Caco-2 (cell line): Measurements from ENCODE around the gene TCAF2. TPM values are rescaled to one million over a fixed set of nuclear protein-coding genes. Genes with fewer than 3 reads are reported as not detected.
"Not testable (repeated sequence)": the region's sequence is repeated elsewhere in the genome, so short reads cannot be mapped to it uniquely, and the experiment has no call there.

Experiments used
- Bru-seq: library from RNA; stranded (reverse); fragments of 400-500 nt; gene quantifications from one replicate; lab custom pipeline; 2021; lab: Mats Ljungman, UMichigan
- BruChase-seq, 2 experiments: library from RNA; stranded (reverse); fragments of 400-500 nt; gene quantifications; one replicate each; lab custom pipeline; 2021; lab: Mats Ljungman, UMichigan
- BruUV-seq: library from RNA; stranded (reverse); fragments of 400-500 nt; replicated peaks from 2 replicates; lab custom pipeline; 2021; lab: Mats Ljungman, UMichigan
- CTCF ChIA-PET: fragments of 300-600 bp; sonication (Branson Sonifier 250); formaldehyde crosslinking; loops from one replicate; lab custom pipeline; 2022; ENCODE audit warnings: antibody characterized with exemption; lab: Charles Lee
- POLR2A ChIA-PET: fragments of 300-600 bp; sonication (Branson Sonifier 250); formaldehyde crosslinking; loops from one replicate; lab custom pipeline; 2022; ENCODE audit warnings: antibody characterized with exemption; lab: Charles Lee
- DNase-seq, 2 experiments: peaks; one replicate each; pipeline versions ENCODE4 v3.0.0 to v3.0.0-alpha.2; 2020 to 2022
- H3K27me3 ChIP-seq: replicated peaks from 2 replicates; pipeline ENCODE4 v1.6.0; 2011; ENCODE audit warnings: low read length; ENCODE audit not compliant: control insufficient read depth, insufficient read depth
- H3K36me3 ChIP-seq: 2 replicates; pipeline ENCODE4 v1.5.1; 2011; ENCODE audit warnings: low read length; ENCODE audit not compliant: control insufficient read depth, insufficient read depth
- H3K4me1 ChIP-seq: fragments of 250-450 bp; sonication (Bioruptor Pico); 2 replicates; pipeline ENCODE4 v1.5.1; 2020; ENCODE audit warnings: mild to moderate bottlenecking
- H3K4me3 ChIP-seq: 2 replicates; pipeline ENCODE4 v1.5.1; 2011; ENCODE audit warnings: low read depth, mild to moderate bottlenecking, control low read depth, low read length
- H3K9me3 ChIP-seq: fragments of 250-450 bp; sonication (Bioruptor Pico); 2 replicates; pipeline ENCODE4 v1.5.1; 2020; ENCODE audit warnings: mild to moderate bottlenecking, moderate library complexity
- H3K27ac Mint-ChIP-seq: one replicate; pipeline ENCODE4 v1.8.0; 2022; ENCODE audit warnings: mixed read lengths; ENCODE audit not compliant: unreplicated experiment
- H3K27me3 Mint-ChIP-seq: one replicate; pipeline ENCODE4 v1.8.0; 2022; ENCODE audit warnings: mixed read lengths; ENCODE audit not compliant: insufficient read depth, unreplicated experiment
- H3K36me3 Mint-ChIP-seq: one replicate; pipeline ENCODE4 v1.8.0; 2022; ENCODE audit warnings: mild to moderate bottlenecking, mixed read lengths; ENCODE audit not compliant: insufficient read depth, unreplicated experiment
- H3K4me1 Mint-ChIP-seq: one replicate; pipeline ENCODE4 v1.8.0; 2022; ENCODE audit warnings: low read depth, mixed read lengths; ENCODE audit not compliant: unreplicated experiment
- H3K4me3 Mint-ChIP-seq: one replicate; pipeline ENCODE4 v1.8.0; 2022; ENCODE audit warnings: mild to moderate bottlenecking, moderate library complexity, mixed read lengths; ENCODE audit not compliant: unreplicated experiment
- H3K9me3 Mint-ChIP-seq: one replicate; pipeline ENCODE4 v1.8.0; 2022; ENCODE audit warnings: mixed read lengths; ENCODE audit not compliant: unreplicated experiment
- intact Hi-C: fragments of 100-400 bp; cut with micrococcal nuclease; formaldehyde crosslinking; loops from one replicate; pipeline ENCODE4 v1.10.0; 2022; ENCODE audit not compliant: unreplicated experiment
- long read RNA-seq: library from polyadenylated mRNA; stranded (forward); transcript quantifications from one replicate; pipeline ENCODE4 v2.0.0, GENCODE V29; 2022
- total RNA-seq: library from RNA; stranded (reverse); gene quantifications from 2 replicates; pipeline ENCODE4 v1.2.3, GENCODE V29; 2022

The TCAF2 gene
- 0.05 TPM in 1 of 2 replicates, not detected in the other for total RNA-seq
- Bru-seq, nascent RNA: percentile 3 among the genes with signal in this experiment
- BruChase-seq, experiment 1, labeled RNA remaining after a 2-hour chase: percentile 7 among the genes with signal in this experiment
- BruChase-seq, experiment 2, labeled RNA remaining after a 6-hour chase: percentile 9 among the genes with signal in this experiment
- long read RNA-seq: 0 reads

- CTCF ChIA-PET, H3K4me3 Mint-ChIP-seq: not testable (repeated sequence)
- peak; percentile 64 to 72 for DNase-seq
Measured at GRCh38 chr7:143620646-143621045, at the start of gene TCAF2. Gene TCAF2 (plus strand): TSS chr7:143620974.

GRCh38 chr7:143571501-143571900, 49.3 kb upstream of the TCAF2 start, which contains the start of gene CTAGE15:
Gene CTAGE15 (plus strand): TSS chr7:143571801. CDS start chr7:143571818, 17 bp downstream.
- CTCF ChIA-PET, BruUV-seq, H3K4me1 Mint-ChIP-seq, H3K4me1 ChIP-seq, DNase-seq, H3K36me3 ChIP-seq, H3K27me3 Mint-ChIP-seq, H3K9me3 ChIP-seq, H3K27me3 ChIP-seq, H3K27ac Mint-ChIP-seq, intact Hi-C loops, POLR2A ChIA-PET, H3K9me3 Mint-ChIP-seq, H3K4me3 ChIP-seq, H3K36me3 Mint-ChIP-seq, H3K4me3 Mint-ChIP-seq: not testable (repeated sequence)

More at GRCh38 chr7:143620646-143621045, at the start of gene TCAF2:
- H3K36me3 ChIP-seq, H3K9me3 ChIP-seq, H3K9me3 Mint-ChIP-seq, H3K27me3 Mint-ChIP-seq, H3K4me1 Mint-ChIP-seq, BruUV-seq, intact Hi-C loops, H3K27ac Mint-ChIP-seq, H3K27me3 ChIP-seq, H3K36me3 Mint-ChIP-seq, POLR2A ChIA-PET, H3K4me1 ChIP-seq, H3K4me3 ChIP-seq: not testable (repeated sequence)

GRCh38 chr7:143588183-143588582, 32.6 kb upstream of the TCAF2 start:
- POLR2A ChIA-PET, H3K27ac Mint-ChIP-seq, intact Hi-C loops, CTCF ChIA-PET, H3K4me3 ChIP-seq, H3K4me1 Mint-ChIP-seq, H3K9me3 ChIP-seq, H3K9me3 Mint-ChIP-seq, BruUV-seq, H3K36me3 ChIP-seq, H3K27me3 ChIP-seq, H3K36me3 Mint-ChIP-seq, H3K27me3 Mint-ChIP-seq, H3K4me3 Mint-ChIP-seq, H3K4me1 ChIP-seq, DNase-seq: not testable (repeated sequence)

- H3K36me3 ChIP-seq, DNase-seq, H3K4me3 Mint-ChIP-seq, H3K4me3 ChIP-seq, H3K4me1 Mint-ChIP-seq, POLR2A ChIA-PET, H3K4me1 ChIP-seq, H3K27me3 Mint-ChIP-seq, intact Hi-C loops, BruUV-seq, H3K27ac Mint-ChIP-seq, H3K36me3 Mint-ChIP-seq, H3K9me3 ChIP-seq, CTCF ChIA-PET, H3K9me3 Mint-ChIP-seq, H3K27me3 ChIP-seq: not testable (repeated sequence)
Measured at GRCh38 chr7:143589897-143590296, 30.9 kb upstream of the TCAF2 start.

GRCh38 chr7:143598086-143598485, 22.7 kb upstream of the TCAF2 start:
- CTCF ChIA-PET, POLR2A ChIA-PET: not testable (repeated sequence)
- BruUV-seq: TSS peak; percentile 70

GRCh38 chr7:143603549-143603948, 17.2 kb upstream of the TCAF2 start:
- BruUV-seq, intact Hi-C loops, H3K9me3 Mint-ChIP-seq: not testable (repeated sequence)

More at GRCh38 chr7:143598086-143598485, 22.7 kb upstream of the TCAF2 start:
- H3K9me3 ChIP-seq, H3K27me3 ChIP-seq, H3K27ac Mint-ChIP-seq, H3K36me3 Mint-ChIP-seq, DNase-seq, H3K9me3 Mint-ChIP-seq, H3K36me3 ChIP-seq, H3K4me3 ChIP-seq, H3K4me1 ChIP-seq, H3K4me1 Mint-ChIP-seq, H3K4me3 Mint-ChIP-seq, intact Hi-C loops, H3K27me3 Mint-ChIP-seq: not testable (repeated sequence)

GRCh38 chr7:143606088-143606487, 14.7 kb upstream of the TCAF2 start:
- BruUV-seq, CTCF ChIA-PET, H3K36me3 ChIP-seq, H3K27me3 ChIP-seq, H3K4me1 ChIP-seq, H3K9me3 Mint-ChIP-seq, H3K4me3 Mint-ChIP-seq, DNase-seq, H3K4me1 Mint-ChIP-seq, H3K36me3 Mint-ChIP-seq, H3K27ac Mint-ChIP-seq, H3K9me3 ChIP-seq, H3K27me3 Mint-ChIP-seq, POLR2A ChIA-PET, intact Hi-C loops, H3K4me3 ChIP-seq: not testable (repeated sequence)

More at GRCh38 chr7:143603549-143603948, 17.2 kb upstream of the TCAF2 start:
- H3K4me3 Mint-ChIP-seq, H3K36me3 Mint-ChIP-seq, H3K4me1 ChIP-seq, H3K27me3 Mint-ChIP-seq, H3K27me3 ChIP-seq, CTCF ChIA-PET, POLR2A ChIA-PET, H3K9me3 ChIP-seq, DNase-seq, H3K36me3 ChIP-seq, H3K27ac Mint-ChIP-seq, H3K4me3 ChIP-seq, H3K4me1 Mint-ChIP-seq: not testable (repeated sequence)
